ENCODE results near the gene PTPRN2.

PTPRN2 gene

GRCh38 chr7:158366346-158366745, 221.3 kb downstream of the PTPRN2 start:
- CTCF ChIA-PET, result no interaction called here
- DNase-seq (ENCODE audit: extremely low spot score), result no peak
- TF ChIP-seq FOXM1 (IDR thresholded peaks at IDR 0.05; ENCODE audit: borderline replicate concordance) (no peak), L3MBTL2 (conservative IDR thresholded peaks at IDR 0.05) (no peak), SUZ12 (IDR thresholded peaks at IDR 0.05) (no peak)
- POLR2A ChIA-PET, result no interaction called here

- ChIA-PET CTCF (no interaction called here), POLR2A (no interaction called here)
- TF ChIP-seq PKNOX1 (IDR thresholded peaks at IDR 0.05) (no peak), L3MBTL2 (conservative IDR thresholded peaks at IDR 0.05) (0 out of 2 replicates have a peak, but pooled peaks have one; percentile 22)
- DNase-seq (ENCODE audit: extremely low spot score), result no peak
These were observed 222.4 kb downstream of the PTPRN2 start for GRCh38 chr7:158365267-158365666.

- ChIA-PET CTCF (no interaction called here), POLR2A (no interaction called here)
- TF ChIP-seq FOXK2 (IDR thresholded peaks at IDR 0.05) (no peak), L3MBTL2 (conservative IDR thresholded peaks at IDR 0.05) (no peak), SUZ12 (IDR thresholded peaks at IDR 0.05) (no peak), ZNF384 (IDR thresholded peaks at IDR 0.05) (no peak), FOXA1 (IDR thresholded peaks at IDR 0.05) (no peak), CTBP1 (IDR thresholded peaks at IDR 0.05; ENCODE audit: borderline replicate concordance) (no peak), BHLHE40 (IDR thresholded peaks at IDR 0.05; ENCODE audit: borderline replicate concordance) (no peak), NFRKB (IDR thresholded peaks at IDR 0.05) (no peak)
- no peak for DNase-seq (ENCODE audit: extremely low spot score)
These were observed 223.2 kb downstream of the PTPRN2 start for GRCh38 chr7:158364451-158364850.

- TF ChIP-seq SUZ12 (IDR thresholded peaks at IDR 0.05), result no peak
- no peak for TF ChIP-seq L3MBTL2 (conservative IDR thresholded peaks at IDR 0.05)
- no peak for TF ChIP-seq FOXK2 (IDR thresholded peaks at IDR 0.05)
- TF ChIP-seq BHLHE40 (IDR thresholded peaks at IDR 0.05; ENCODE audit: borderline replicate concordance), result no peak
- ChIA-PET POLR2A (no interaction called here), CTCF (no interaction called here)
- no peak for DNase-seq (ENCODE audit: extremely low spot score)
These were observed 224.4 kb downstream of the PTPRN2 start for GRCh38 chr7:158362912-158363905.

GRCh38 chr7:158362001-158362400, 225.6 kb downstream of the PTPRN2 start:
- CTCF ChIA-PET, result no interaction called here
- POLR2A ChIA-PET, result no interaction called here

GRCh38 chr7:158361326-158361946, 226.2 kb downstream of the PTPRN2 start:
- TF ChIP-seq FOXK2 (IDR thresholded peaks at IDR 0.05) (no peak), CTBP1 (IDR thresholded peaks at IDR 0.05; ENCODE audit: borderline replicate concordance) (no peak), ARNT (IDR thresholded peaks at IDR 0.05) (no peak)
- POLR2A ChIA-PET, result no interaction called here
- CTCF ChIA-PET, result no interaction called here
- no peak for DNase-seq (ENCODE audit: extremely low spot score)

More at GRCh38 chr7:158362001-158362400, 225.6 kb downstream of the PTPRN2 start:
- no peak for DNase-seq (ENCODE audit: extremely low spot score)
- TF ChIP-seq NFRKB (IDR thresholded peaks at IDR 0.05) (no peak), FOXA1 (IDR thresholded peaks at IDR 0.05) (no peak), ZNF384 (IDR thresholded peaks at IDR 0.05) (no peak), FOXM1 (IDR thresholded peaks at IDR 0.05; ENCODE audit: borderline replicate concordance) (no peak), CTBP1 (IDR thresholded peaks at IDR 0.05; ENCODE audit: borderline replicate concordance) (no peak), FOXK2 (IDR thresholded peaks at IDR 0.05) (no peak), ELF4 (IDR thresholded peaks at IDR 0.05) (no peak), PKNOX1 (IDR thresholded peaks at IDR 0.05) (no peak), LEF1 (IDR thresholded peaks at IDR 0.05; ENCODE audit: borderline replicate concordance) (no peak), TARDBP (IDR thresholded peaks at IDR 0.05) (no peak), BHLHE40 (IDR thresholded peaks at IDR 0.05; ENCODE audit: borderline replicate concordance) (no peak), HDGF (IDR thresholded peaks at IDR 0.05; ENCODE audit: borderline replicate concordance) (no peak), ARNT (IDR thresholded peaks at IDR 0.05) (no peak), SP1 (IDR thresholded peaks at IDR 0.05) (no peak), SUZ12 (IDR thresholded peaks at IDR 0.05) (no peak), L3MBTL2 (conservative IDR thresholded peaks at IDR 0.05) (no peak)

GRCh38 chr7:158358926-158359645, 228.5 kb downstream of the PTPRN2 start:
- no peak for TF ChIP-seq FOXA1 (IDR thresholded peaks at IDR 0.05)
- no peak for TF ChIP-seq L3MBTL2 (conservative IDR thresholded peaks at IDR 0.05)
- no peak for TF ChIP-seq FOXM1 (IDR thresholded peaks at IDR 0.05; ENCODE audit: borderline replicate concordance)
- TF ChIP-seq HDGF (IDR thresholded peaks at IDR 0.05; ENCODE audit: borderline replicate concordance), result no peak
- no peak for TF ChIP-seq PKNOX1 (IDR thresholded peaks at IDR 0.05)
- no peak for TF ChIP-seq NFRKB (IDR thresholded peaks at IDR 0.05)
- no peak for TF ChIP-seq BHLHE40 (IDR thresholded peaks at IDR 0.05; ENCODE audit: borderline replicate concordance)
- no peak for TF ChIP-seq ARNT (IDR thresholded peaks at IDR 0.05)
- no peak for TF ChIP-seq ZNF384 (IDR thresholded peaks at IDR 0.05)
- DNase-seq (ENCODE audit: extremely low spot score), result no peak
- POLR2A ChIA-PET, result no interaction called here
- CTCF ChIA-PET, result no interaction called here
